Vagina (tissue), 2 donors: Measurements from ENCODE around the gene KCNK5.

ENCODE experiments used
- POLR2A ChIP-seq, 2 donors: fragments of 450-650 bp; IDR thresholded peaks; one replicate each; pipeline ENCODE4 v1.6.1; 2017; ENCODE audit warnings: antibody characterized with exemption in 2 of 2, mild to moderate bottlenecking in 2 of 2, moderate library complexity in 2 of 2
- POLR2AphosphoS5 ChIP-seq, 2 donors: sonication (generic); formaldehyde crosslinking; IDR thresholded peaks; one replicate each; pipeline ENCODE4 v1.9.0; 2017; ENCODE audit warnings: antibody characterized with exemption in 2 of 2, mild to moderate bottlenecking in 2 of 2, low read depth in 1 of 2; ENCODE audit not compliant: insufficient read depth in 1 of 2
- TF ChIP-seq, protein P1 (sequence below), 3 experiments: fragments of 450-650 bp in 2 of 3; fragments of 200-600 bp in 1 of 3; sonication (generic) in 1 of 3; IDR thresholded peaks; one replicate each; pipeline ENCODE4 v1.5.1; 2017 to 2019; ENCODE audit warnings: antibody characterized with exemption in 3 of 3, mild to moderate bottlenecking in 2 of 3, moderate library complexity in 2 of 3

DNA sequence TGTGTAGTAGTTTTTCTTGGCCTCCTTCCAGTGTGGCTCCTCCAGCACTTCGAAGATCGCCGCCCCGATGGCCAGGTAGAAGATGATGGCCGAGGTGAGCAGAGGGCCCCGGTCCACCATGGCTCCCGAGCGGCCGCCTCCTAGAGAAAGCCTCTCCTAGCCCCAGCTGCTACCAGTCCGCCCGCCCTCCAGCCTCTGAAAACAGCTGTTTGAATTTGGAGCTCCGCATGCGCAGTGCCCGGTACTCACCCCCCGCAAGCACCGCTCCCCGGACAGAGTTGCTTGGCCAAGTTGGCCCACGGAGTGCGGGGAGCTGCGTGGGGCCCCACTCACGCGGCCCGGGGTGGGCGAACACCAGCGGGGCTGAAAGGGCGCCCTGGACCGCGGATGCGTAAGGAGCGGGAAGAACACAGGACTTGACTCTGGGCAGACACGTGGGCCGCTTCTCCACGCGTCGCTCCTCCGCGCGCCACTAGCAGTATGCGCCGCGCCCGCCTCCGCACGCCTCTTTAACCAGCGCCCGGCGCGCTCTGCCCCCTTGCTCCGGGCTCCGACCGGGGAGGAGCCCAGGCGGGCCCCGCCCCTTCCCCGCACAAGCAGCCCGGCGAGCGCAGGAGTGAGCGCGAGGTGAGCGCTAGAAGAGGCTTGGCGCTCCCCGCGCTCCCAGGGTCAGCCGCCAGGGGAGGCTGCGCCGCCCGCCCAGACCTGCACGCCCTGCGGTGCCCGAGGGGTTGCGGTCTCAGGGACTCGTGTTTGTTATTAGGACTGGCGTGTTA lies at the start of gene KCNK5:
- TF ChIP-seq, protein P1, sequence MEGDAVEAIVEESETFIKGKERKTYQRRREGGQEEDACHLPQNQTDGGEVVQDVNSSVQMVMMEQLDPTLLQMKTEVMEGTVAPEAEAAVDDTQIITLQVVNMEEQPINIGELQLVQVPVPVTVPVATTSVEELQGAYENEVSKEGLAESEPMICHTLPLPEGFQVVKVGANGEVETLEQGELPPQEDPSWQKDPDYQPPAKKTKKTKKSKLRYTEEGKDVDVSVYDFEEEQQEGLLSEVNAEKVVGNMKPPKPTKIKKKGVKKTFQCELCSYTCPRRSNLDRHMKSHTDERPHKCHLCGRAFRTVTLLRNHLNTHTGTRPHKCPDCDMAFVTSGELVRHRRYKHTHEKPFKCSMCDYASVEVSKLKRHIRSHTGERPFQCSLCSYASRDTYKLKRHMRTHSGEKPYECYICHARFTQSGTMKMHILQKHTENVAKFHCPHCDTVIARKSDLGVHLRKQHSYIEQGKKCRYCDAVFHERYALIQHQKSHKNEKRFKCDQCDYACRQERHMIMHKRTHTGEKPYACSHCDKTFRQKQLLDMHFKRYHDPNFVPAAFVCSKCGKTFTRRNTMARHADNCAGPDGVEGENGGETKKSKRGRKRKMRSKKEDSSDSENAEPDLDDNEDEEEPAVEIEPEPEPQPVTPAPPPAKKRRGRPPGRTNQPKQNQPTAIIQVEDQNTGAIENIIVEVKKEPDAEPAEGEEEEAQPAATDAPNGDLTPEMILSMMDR (IDR thresholded peaks at IDR 0.05) = peak in 2 of 3 experiments; percentile 26 to 45
- TF ChIP-seq POLR2A (IDR thresholded peaks at IDR 0.05) (peak in 1 of 2 donors; percentile 24), POLR2AphosphoS5 (IDR thresholded peaks at IDR 0.05; ENCODE audit: insufficient read depth in 1 of 2, low read depth in 1 of 2) (peak in 1 of 2 donors; percentile 80)
